Right renal pelvis (tissue), 4 donors: ENCODE measurements around the gene NME7. TPM values are rescaled to one million over a fixed set of nuclear protein-coding genes. Genes with fewer than 3 reads are reported as not detected.
"Not testable (repeated sequence)": the region's sequence is repeated elsewhere in the genome, so short reads cannot be mapped to it uniquely, and the experiment has no call there.

ENCODE experiments used
- DNase-seq, 4 donors: peaks; one replicate each; pipeline ENCODE4 v3.0.0-alpha.2; 2013; ENCODE audit warnings: low read depth in 4 of 4, low spot score in 3 of 4, missing footprints in 1 of 4
- polyA plus RNA-seq, 4 donors: library from polyadenylated mRNA; unstranded; fragments of 120-200 nt; gene quantifications; one replicate each; pipeline ENCODE4 v1.2.1, GENCODE V29; 2013; ENCODE audit not compliant: insufficient read length in 4 of 4

Gene NME7
- polyA plus RNA-seq, 4 donors: 114 to 160 (median 153) TPM

- DNase-seq: no peak
Measured at GRCh38 chr1:169137357-169137756, 230.2 kb downstream of the NME7 start.

- DNase-seq: no peak
Measured at GRCh38 chr1:169133801-169134502, 233.6 kb downstream of the NME7 start.

- no peak for DNase-seq
Measured at GRCh38 chr1:169133228-169133576, 234.4 kb downstream of the NME7 start.

- DNase-seq: no peak
Measured at GRCh38 chr1:169132512-169133227, 234.9 kb downstream of the NME7 start.

GRCh38 chr1:169130683-169131082, 236.9 kb downstream of the NME7 start:
- DNase-seq: no peak

GRCh38 chr1:169129109-169129784, 238.3 kb downstream of the NME7 start:
- DNase-seq: no peak

- DNase-seq: no peak
Measured at GRCh38 chr1:169128562-169128961, 239.0 kb downstream of the NME7 start.

GRCh38 chr1:169127305-169127704, 240.3 kb downstream of the NME7 start:
- no peak for DNase-seq

GRCh38 chr1:169126335-169126734, 241.3 kb downstream of the NME7 start:
- DNase-seq: no peak

GRCh38 chr1:169125597-169125996, 242.0 kb downstream of the NME7 start:
- not testable (repeated sequence) for DNase-seq

- no peak for DNase-seq
Measured at GRCh38 chr1:169124459-169124858, 243.1 kb downstream of the NME7 start.

GRCh38 chr1:169122976-169123375, 244.6 kb downstream of the NME7 start:
- no peak for DNase-seq

- DNase-seq: no peak
Measured at GRCh38 chr1:169121146-169121923, 246.3 kb downstream of the NME7 start.

GRCh38 chr1:169120066-169120465, 247.5 kb downstream of the NME7 start:
- DNase-seq: no peak

- no peak for DNase-seq
Measured at GRCh38 chr1:169119405-169119804, 248.2 kb downstream of the NME7 start.

GRCh38 chr1:169118227-169118626, 249.4 kb downstream of the NME7 start:
- DNase-seq: no peak

- no peak for DNase-seq
Measured at GRCh38 chr1:169117599-169117998, 250.0 kb downstream of the NME7 start.

- DNase-seq: no peak
Measured at GRCh38 chr1:169117014-169117413, 250.6 kb downstream of the NME7 start.

GRCh38 chr1:169115891-169116585, 251.6 kb downstream of the NME7 start:
- DNase-seq: no peak

GRCh38 chr1:169113613-169114119, 253.9 kb downstream of the NME7 start:
- DNase-seq: no peak
